NCI-H2227 (cell line): ENCODE measurements around the gene CCDC141.
"Not testable (repeated sequence)": the region's sequence is repeated elsewhere in the genome, so short reads cannot be mapped to it uniquely, and the experiment has no call there.

Experiments
- DNase-seq: peaks from one replicate; lab custom pipeline; 2025; ENCODE audit not compliant: unreplicated experiment; lab: John Stamatoyannopoulos, UW

Gene CCDC141, protein sequence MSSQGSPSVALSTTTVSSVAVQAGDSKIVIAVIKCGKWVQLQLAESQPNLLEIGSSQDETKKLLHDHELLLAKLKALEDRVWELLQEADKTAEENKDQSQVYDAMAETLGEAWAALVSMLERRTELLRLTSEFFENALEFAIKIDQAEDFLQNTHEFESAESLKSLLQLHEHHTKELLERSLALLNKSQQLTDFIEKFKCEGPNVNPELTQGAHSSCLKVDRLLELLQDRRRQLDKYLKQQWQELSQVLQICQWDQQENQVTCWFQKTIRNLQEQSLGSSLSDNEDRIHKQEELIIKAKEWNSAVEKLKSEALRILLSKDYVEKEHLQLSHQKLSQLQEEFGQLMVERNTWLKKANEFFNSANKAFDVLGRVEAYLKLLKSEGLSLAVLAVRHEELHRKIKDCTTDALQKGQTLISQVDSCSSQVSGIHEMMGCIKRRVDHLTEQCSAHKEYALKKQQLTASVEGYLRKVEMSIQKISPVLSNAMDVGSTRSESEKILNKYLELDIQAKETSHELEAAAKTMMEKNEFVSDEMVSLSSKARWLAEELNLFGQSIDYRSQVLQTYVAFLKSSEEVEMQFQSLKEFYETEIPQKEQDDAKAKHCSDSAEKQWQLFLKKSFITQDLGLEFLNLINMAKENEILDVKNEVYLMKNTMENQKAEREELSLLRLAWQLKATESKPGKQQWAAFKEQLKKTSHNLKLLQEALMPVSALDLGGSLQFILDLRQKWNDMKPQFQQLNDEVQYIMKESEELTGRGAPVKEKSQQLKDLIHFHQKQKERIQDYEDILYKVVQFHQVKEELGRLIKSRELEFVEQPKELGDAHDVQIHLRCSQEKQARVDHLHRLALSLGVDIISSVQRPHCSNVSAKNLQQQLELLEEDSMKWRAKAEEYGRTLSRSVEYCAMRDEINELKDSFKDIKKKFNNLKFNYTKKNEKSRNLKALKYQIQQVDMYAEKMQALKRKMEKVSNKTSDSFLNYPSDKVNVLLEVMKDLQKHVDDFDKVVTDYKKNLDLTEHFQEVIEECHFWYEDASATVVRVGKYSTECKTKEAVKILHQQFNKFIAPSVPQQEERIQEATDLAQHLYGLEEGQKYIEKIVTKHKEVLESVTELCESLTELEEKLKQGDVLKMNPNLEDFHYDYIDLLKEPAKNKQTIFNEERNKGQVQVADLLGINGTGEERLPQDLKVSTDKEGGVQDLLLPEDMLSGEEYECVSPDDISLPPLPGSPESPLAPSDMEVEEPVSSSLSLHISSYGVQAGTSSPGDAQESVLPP (N-terminal part only)

DNA sequence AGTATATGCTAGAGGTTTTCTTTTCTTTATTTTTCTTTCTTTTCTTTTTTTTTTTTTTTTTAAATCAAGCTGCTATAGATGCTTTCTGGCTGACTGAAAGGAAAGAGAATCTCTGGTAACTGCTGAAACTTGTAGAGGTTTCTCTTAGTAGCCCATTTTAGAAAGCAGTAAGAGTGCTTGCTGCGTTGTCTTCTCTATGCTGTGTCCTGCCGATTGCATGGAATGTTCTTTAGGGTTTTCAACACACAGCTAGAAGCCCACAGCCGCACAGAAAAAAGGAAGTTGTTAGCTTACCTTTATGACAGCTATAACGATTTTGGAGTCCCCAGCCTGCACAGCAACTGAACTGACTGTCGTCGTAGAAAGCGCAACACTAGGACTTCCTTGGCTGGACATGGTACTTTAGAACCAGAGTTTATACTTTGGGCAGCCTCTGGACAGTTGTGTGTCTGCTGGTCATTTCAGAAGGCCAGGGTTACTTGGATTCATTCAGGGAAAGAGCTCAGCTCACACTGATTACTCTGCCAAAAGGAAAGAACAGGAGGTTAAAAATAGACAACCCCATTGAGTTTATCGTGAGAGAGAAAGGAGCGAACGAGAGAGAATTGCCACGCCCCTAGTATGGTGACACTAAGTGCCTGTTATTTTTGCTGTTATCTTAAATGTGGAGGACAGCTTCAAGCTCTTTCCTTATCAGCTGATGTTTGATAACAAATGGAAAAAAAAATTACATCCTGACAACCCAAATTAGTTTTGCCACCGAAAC is at the start of gene CCDC141:
TSS of gene CCDC141 (minus strand) at position 592 of the 766 bp plus-strand sequence. CDS start at position 396, 196 bp downstream.
- DNase-seq, result no peak

DNA sequence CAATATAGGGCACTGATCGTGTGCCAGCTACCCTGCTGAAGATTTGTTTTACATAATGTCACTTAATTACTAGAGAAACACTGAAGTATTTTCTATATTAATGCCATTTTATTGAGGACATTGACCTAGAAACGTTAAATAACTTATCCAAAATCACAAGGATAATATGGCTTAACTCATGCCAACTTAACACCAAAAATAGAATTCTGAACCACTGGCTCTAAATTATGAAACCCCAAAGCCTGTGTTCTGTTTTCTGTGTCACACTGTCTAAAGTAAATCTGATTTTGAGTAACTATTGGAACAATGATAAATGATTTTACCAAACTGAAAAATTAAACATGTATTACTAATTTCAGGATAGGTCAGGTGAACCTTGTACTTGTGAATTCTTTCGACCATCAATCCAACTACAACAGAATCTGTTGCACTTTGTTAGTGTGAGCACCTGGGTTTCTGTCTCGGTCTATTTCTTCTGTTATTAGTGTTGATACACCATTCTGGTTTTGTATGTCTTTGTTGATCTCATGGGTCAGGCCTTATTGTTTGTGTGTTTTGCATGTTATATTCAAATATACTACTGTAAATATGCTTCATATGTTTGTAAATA is 48.2 kb upstream of the CCDC141 start:
- no peak for DNase-seq

DNA sequence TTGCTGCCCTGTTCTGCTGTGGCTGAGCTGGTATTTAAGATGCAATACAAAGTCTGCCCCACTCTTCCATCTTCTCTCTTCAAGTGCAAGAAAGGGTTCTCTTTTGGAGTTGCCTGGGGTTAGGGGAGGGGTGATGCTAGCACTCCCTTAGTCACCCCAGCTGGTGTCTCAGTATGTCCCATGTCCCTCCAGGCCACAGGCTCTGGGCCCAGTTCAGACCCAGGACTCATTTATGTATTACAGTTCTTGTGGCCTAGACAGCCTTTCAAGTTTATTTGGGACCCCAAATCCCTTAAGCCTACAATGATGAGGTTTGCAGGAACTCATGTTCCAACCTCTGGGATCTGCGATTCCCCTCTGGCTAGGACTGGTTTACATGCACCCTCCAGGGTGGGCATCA is 47.2 kb upstream of the CCDC141 start:
- no peak for DNase-seq

DNA sequence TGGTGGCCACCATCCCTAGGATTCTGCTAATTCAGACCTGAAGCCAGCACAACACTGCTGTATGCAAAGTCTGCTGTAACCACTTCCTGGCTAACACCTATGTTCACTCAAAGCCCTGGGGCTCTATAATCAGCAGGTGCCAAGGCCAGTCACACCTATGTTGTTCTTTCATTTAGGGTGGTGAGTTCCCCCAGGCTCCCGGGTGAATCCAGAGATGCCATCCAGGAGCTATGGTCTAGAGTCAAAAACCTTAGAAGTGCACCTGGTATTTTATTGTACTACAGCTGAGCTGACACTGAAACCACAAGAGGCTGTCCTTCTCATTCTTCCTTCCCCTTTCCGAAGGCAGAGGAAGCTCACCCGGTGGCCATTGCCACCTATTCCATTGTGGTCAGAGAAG is 46.2 kb upstream of the CCDC141 start:
- no peak for DNase-seq

DNA sequence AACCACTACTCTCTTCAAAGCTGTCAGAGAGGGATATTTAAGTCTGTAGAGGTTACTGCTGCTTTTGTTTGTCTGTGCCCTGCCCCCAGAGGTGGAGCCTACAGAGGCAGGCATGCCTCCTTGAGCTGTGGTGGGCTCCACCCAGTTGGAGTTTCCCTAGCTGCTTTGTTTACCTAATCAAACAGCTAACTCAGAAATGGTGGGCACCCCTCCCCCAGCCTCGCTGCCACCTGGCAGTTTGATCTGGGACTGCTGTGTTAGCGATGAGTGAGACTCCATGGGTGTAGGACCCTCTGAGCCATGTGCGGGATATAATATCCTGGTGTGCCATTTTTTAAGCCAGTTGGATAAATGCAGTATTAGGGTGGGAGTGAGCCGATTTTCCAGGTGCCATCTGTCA is 43.0 kb upstream of the CCDC141 start:
- DNase-seq, result not testable (repeated sequence)

DNA sequence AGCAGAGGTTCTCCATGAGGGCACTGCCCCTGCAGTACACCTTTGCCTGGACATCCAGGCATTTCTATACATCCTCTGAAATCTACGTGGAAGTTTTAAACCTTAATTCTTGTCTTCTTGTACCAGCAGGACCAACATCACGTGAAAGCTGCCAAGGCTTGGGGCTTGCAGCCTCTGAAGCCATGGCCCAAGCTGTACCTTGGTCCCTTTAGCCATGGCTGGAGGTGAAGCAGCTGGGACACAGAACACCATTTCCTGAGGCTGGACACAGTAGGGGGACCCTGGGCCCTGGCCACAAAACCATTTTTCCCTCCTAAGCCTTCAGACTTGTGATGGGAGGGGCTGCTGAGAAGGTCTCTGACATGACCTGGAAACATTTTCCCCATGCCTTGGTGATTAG is 32.8 kb upstream of the CCDC141 start:
- DNase-seq, result no peak

DNA sequence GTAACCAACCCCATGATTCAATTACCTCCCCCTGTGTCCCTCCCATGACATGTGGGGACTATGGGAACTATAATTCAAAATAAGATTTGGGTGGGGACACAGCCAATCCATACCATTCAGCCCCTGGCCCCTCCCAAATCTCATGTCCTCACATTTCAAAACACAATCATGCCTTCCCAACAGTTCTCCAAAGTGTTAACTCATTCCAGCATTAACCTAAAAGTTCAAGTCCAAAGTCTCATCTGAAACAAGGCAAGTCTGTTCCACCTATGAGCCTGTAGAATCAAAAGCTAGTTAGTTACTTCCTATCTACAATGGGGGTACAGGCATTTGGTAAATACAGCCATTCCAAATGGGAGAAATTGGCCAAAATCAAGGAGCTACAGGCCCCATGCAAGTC is 32.0 kb upstream of the CCDC141 start:
- no peak for DNase-seq

DNA sequence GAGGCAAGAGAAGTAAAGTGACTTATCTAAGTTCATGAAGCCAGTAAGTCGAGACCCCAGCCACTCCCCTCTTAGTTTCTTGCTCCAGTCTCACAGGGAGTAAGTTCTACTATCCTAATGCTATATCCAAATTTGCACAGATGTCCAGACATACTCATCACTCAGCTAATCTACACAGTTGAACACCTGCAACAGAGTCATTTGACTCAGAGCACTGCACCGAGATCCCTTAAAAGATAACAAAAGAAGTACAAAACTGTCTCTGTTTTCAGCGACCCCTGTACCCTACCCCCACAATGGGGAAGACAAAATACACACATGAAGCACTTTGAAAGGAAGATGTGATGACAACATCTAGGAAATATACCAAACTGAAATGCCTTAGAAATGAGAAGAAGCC is 22.6 kb upstream of the CCDC141 start:
- DNase-seq, result no peak

DNA sequence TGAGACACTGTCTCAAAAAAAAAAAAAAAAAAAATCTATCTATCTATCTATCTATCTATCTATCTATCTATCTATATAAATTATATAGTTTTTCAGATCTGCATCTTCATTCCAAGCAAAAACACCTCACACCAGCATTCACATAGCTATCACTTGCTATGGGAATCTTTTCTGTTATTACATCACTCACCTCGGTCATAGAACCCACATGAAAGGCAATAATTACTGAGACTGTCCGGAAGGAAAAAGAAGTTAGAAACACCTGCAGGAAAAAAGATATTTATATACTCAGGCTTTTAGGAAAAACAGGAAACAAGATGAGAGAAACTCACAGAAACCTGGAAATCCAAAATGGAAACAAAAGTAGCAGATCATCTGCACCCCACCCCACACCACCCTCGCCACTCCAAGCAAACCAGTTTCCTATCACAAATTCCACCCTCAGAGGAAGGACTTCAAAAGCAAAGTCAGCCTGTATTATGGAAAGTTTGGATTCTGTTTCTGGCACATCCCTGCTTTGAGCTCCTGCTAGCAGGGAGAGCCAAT is 21.9 kb upstream of the CCDC141 start:
- DNase-seq, result no peak

DNA sequence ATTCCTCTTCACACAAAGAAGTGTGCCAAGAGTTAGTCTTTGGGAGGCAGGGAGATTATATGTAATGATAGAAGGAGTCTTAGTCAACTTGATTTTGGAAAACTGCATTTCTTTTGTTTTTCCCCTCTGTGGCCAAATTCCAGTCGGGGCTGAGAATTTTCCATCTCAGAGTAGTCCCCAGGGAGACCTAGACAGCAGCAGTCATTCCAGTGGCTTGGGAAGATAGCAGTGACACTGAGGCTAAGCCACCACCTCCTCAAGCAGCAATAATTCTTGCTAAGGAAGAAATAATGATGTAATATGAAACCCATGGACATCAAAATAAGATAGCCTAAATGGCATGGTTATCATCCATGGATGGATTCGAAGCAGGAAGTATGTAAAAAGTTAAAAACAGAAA is 21.0 kb upstream of the CCDC141 start:
- no peak for DNase-seq

DNA sequence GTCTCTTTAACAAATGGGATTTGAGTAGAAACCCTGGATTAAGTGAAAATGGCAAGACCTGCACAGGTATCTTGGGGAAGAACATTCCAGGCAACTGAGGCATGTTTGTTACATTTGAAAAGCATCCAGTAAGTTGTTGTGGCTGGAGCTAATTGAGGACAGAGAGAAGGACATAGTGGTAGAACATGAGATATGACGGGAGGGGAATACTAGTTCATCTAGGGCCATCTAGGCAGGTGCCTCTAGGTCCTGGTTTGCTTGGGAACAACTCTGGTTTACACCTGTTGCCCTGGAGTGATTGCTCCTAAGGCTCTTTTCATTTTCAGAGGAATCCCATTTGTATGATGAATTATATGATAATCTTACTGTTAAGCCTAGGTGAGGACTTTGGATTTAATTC is 19.7 kb upstream of the CCDC141 start:
- no peak for DNase-seq

DNA sequence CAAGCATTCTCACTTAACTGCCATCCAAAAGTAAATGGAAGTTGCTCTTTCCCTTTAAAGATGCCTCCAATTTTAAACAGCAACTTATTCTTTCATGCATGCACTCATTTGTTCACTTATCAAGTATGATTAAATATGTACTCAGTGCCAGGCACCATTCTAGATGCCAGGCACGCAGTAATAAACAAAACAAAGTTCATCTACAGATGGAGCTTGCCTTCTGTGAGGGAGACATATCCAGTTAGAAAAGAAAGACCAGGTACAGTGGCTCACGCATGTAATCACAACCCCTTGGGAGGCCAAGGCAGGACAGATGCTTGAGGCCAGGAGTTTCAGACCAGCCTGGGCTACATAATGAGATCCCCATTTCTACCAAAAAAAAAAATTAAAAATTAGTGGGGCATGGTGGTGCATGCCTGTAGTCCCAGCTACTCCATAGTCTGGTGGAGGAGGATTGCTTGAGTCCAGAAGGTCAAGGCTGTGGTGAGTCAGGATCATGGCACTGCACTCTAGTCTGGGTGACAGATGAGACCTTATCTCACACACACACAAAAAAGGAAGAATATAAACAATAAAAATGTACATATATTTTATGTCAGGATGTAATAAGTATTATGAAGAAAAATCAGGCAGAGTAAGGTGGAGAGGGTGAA is 19.2 kb upstream of the CCDC141 start:
- no peak for DNase-seq

DNA sequence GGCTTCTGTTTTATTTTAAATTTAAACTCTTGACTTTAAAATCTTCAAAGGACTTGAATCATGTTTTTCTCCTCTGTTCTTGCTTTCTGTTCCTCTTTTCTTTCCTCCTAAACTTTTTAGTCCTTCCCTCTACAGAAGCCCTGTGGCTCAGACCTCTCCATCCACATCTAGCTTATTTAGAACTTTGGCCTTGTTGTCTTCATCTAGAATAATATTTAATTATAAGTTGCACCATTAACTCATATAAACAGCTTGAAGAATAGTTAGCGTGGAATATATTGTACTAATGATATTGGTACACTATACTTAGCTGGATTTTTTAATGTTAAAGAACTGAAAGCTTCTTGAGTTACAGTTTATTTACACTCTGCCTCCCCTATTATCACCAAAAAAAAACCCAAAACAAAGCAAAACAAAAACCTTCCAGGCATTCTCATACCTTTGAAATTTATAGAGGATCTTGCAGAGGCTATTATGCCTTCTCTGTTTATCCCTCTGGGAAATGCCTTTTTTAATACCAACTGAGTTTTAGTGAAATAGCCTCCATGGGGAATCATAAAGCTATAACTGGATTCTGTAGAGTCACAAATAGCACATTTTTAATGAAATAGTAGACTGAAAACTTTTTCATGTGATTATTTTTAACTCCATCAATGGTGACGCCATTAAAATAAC is 9.2 kb upstream of the CCDC141 start:
- DNase-seq, result no peak

DNA sequence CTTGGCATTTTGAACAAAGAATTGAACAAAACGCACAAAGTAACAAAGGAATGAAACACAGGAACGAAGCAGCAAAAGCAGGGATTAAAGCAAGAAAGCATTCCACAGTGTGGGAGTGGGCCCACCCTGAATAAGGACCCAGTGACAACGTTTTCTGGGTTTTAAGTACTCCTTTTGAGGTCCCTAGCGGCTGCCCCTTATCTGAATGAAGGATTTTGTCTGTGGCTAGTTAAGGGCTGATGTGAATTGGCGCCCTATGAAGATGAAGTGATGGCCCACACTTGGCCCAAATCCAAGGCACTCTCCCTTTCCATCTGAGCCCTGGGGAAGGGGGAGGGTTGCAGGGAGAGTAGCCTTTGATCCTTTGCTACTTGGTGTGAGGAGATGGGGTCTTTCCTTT is 7.8 kb upstream of the CCDC141 start:
- DNase-seq, result peak; percentile 39

DNA sequence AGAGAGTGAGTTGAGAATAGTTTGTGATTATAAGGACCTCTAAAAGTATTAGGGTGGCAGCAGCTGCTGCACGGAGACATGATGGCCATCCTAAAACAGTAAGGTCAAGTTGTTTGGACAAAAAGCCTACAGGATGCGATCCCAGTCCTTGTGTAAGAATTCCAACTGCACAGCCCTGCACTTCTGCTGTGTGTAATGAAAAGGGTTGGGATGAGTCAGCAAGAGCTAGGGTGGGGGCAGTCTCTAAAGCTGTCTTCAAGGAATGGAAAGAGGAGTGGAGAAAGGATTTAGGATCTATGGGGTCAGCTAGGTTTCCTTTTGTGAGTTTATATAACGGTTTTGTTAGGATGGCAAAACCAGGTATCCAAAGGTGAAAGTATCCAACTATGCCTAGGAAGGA is 3.6 kb upstream of the CCDC141 start:
- DNase-seq, result not testable (repeated sequence)

DNA sequence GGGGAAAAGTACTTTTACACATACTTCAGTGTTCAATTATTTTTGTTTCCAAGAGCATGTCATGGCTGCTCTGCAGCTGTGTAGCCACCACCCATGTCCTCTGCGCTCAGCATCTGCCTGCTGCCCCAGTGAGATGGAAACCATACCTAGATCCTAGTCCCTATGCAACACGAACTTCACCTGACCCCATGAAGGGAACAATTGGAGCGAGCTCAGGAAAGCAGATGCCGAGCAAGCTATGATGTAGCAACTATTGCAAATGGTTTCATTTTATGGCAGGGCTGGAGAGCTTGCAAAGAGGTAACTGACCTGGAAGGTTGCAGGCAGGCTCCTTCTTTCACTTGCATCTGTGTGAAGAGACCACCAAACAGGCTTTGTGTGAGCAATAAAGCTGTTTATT is 1.3 kb upstream of the CCDC141 start:
- DNase-seq, result no peak

DNA sequence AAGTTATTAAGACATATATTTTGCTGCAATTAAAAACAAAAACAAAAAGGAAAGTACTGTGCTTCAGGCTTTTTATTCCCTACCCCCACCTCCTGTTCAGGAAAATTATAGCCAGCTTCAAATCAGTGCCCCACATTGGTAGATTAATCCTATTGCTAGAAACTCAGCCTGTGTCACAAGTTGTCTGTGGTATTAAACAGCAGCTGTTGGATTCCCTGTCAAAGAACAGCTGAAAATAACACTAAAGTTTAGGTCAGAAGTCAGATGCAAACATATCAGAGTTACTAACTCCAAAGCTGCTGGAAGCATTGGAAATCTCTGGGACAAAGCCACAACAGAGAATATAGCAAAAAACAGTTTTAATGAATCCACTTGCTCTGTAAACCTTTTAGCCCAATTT is 818 bp upstream of the CCDC141 start:
- no peak for DNase-seq

DNA sequence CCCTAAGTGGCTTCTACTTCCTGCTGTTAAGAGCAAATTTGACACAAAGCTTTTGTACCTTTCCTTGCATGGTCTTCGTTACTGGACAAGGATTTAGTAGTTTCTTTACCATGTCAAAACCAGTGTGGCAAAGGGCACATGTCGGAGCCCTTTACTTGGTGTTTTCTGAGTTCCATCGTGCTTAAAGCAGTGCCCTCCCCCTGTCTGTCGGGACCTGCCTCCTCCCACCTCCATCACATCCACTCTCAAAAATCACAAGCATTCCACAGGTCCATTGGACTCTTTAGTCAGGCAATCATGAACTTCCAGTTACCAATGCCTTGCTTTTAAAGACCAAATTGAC is 763 bp downstream of the CCDC141 start:
- no peak for DNase-seq

DNA sequence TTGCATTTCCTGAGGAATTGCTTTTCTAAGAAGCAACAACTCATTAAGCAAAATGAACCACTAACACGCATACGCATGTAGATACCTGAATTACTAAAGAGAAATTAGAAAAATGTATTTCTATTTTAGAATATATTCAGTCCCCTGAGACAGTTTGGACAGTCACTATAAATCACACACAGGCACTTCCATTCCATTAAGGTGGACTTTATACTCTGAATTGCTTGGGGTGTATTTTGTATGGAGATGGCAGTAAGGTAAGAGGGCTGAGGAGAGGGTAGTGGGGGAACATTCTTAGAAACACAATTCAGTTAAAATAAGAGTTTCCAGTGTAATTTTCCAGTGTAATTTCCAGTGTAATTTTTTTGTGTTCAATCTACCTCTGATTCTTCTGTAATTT is 1.8 kb downstream of the CCDC141 start:
- no peak for DNase-seq
